K562 (cell line): Measurements from ENCODE around the gene GGA2. TPM values are rescaled to one million over a fixed set of nuclear protein-coding genes. Genes with fewer than 3 reads are reported as not detected.

ENCODE experiments used
- ATAC-seq: fragments of 200-7000 bp; cut with Tn5 transposase; 3 replicates; pipeline ENCODE4 v1.9.1; 2020; ENCODE audit warnings: moderate library complexity
- BruUV-seq: library from RNA; stranded (reverse); fragments of 400-500 nt; replicated peaks from 2 replicates; lab custom pipeline; 2021; lab: Mats Ljungman, UMichigan
- CTCF ChIA-PET: fragments of 300-600 bp; formaldehyde crosslinking; extraction: SDS; loops from one replicate; lab custom pipeline; 2021; ENCODE audit warnings: low intra/inter-chr PET ratio; lab: Yijun Ruan, JAX
- POLR2A ChIA-PET: fragments of 300-600, 350-650 bp; sonication (Branson Sonifier 250); formaldehyde crosslinking; extraction: SDS; loops from one replicate; lab custom pipeline; 2021; ENCODE audit warnings: antibody characterized with exemption, inconsistent platforms; lab: Yijun Ruan, JAX
- DNase-seq, 4 experiments: peaks; one replicate each; pipeline versions ENCODE4 v3.0.0 to v3.0.0-alpha.2; 2011 to 2018; ENCODE audit warnings: low spot score in 3 of 4, mixed read lengths in 3 of 4; ENCODE audit errors: extremely low read depth in 1 of 4
- FAIRE-seq: peaks from 2 replicates; lab custom pipeline; 2011; peaks lifted over from hg19 to GRCh38; lab: Jason Lieb, UNC
- H2AFZ ChIP-seq: 2 replicates; pipeline ENCODE4 v1.6.0; 2011; ENCODE audit warnings: low read depth, low read length, control low read depth, inconsistent platforms
- H3K27ac ChIP-seq: fragments of 200-600 bp; 3 replicates; pipeline ENCODE4 v1.8.0; 2011; ENCODE audit warnings: low read depth, mild to moderate bottlenecking, control low read depth, inconsistent platforms, low read length, moderate library complexity, mixed read lengths; ENCODE audit errors: extremely low read depth
- H3K27me3 ChIP-seq, 2 experiments: fragments of 300-600 bp in 1 of 2; 2 replicates in 1 of 2; 3 replicates in 1 of 2; pipeline versions ENCODE4 v1.6.0 to v1.8.0; 2011; ENCODE audit warnings: inconsistent platforms in 2 of 2, low read length in 2 of 2, mild to moderate bottlenecking in 1 of 2, mixed read lengths in 1 of 2, moderate library complexity in 1 of 2; ENCODE audit not compliant: control insufficient read depth in 2 of 2, insufficient read depth in 2 of 2
- H3K36me3 ChIP-seq: fragments of 300-600 bp; 3 replicates; pipeline ENCODE4 v1.8.0; 2011; ENCODE audit warnings: mild to moderate bottlenecking, low read length, inconsistent platforms; ENCODE audit not compliant: control insufficient read depth, insufficient read depth
- H3K4me1 ChIP-seq, 2 experiments: fragments of 200-600 bp in 1 of 2; replicated peaks in 1 of 2; 2 replicates in 1 of 2; 3 replicates in 1 of 2; pipeline versions ENCODE4 v1.5.1 to v1.8.0; 2011; ENCODE audit warnings: inconsistent platforms in 2 of 2, low read length in 2 of 2, mild to moderate bottlenecking in 1 of 2, mixed read lengths in 1 of 2, moderate library complexity in 1 of 2; ENCODE audit not compliant: control insufficient read depth in 2 of 2, insufficient read depth in 2 of 2
- H3K4me2 ChIP-seq: 2 replicates; pipeline ENCODE4 v1.6.1; 2011; ENCODE audit warnings: low read length, control low read depth, inconsistent platforms, mixed read lengths; ENCODE audit not compliant: insufficient read depth
- H3K4me3 ChIP-seq: fragments of 200-600 bp; sonication (generic), shearing (Covaris generic); 2 replicates; pipeline ENCODE4 v1.5.1; 2016; ENCODE audit warnings: control low read depth, inconsistent platforms
- H3K79me2 ChIP-seq: fragments of 200-600 bp; 3 replicates; pipeline ENCODE4 v1.8.0; 2011; ENCODE audit warnings: low read length, inconsistent platforms; ENCODE audit not compliant: control insufficient read depth, insufficient read depth
- H3K9ac ChIP-seq, 2 experiments: 2 replicates each; pipeline versions ENCODE4 v1.6.0 to v1.6.1; 2011; ENCODE audit warnings: low read depth in 2 of 2, low read length in 2 of 2, control low read depth in 1 of 2, inconsistent platforms in 1 of 2, mild to moderate bottlenecking in 1 of 2, mixed read lengths in 1 of 2; ENCODE audit not compliant: insufficient read depth in 1 of 2
- H3K9me1 ChIP-seq: one replicate; pipeline ENCODE4 v1.6.0; 2011; ENCODE audit warnings: inconsistent platforms, mild to moderate bottlenecking, low read length, moderate library complexity; ENCODE audit not compliant: control insufficient read depth, insufficient read depth
- H3K9me3 ChIP-seq: replicated peaks from 2 replicates; pipeline ENCODE4 v1.5.1; 2011; ENCODE audit warnings: low read depth, low read length, inconsistent platforms; ENCODE audit not compliant: control insufficient read depth, insufficient read depth
- H4K20me1 ChIP-seq: replicated peaks from 2 replicates; pipeline ENCODE4 v1.6.1; 2011; ENCODE audit warnings: low read length, inconsistent platforms, mixed read lengths; ENCODE audit not compliant: control insufficient read depth, insufficient read depth
- CEBPG ChIP-seq, 3 experiments: fragments of 200-800 bp in 1 of 3; sonication (Bioruptor generic) in 1 of 3; sonication (generic) in 1 of 3; formaldehyde crosslinking in 1 of 3; IDR thresholded peaks in 2 of 3; conservative IDR thresholded peaks in 1 of 3; 2 replicates each; pipeline versions ENCODE4 v1.6.1 to v1.8.0; 2016 to 2022; ENCODE audit warnings: missing compliant biosample characterization in 2 of 3, missing genetic modification characterization in 2 of 3, mild to moderate bottlenecking in 1 of 3, missing genetic modification reagents in 1 of 3
- FOXK2 ChIP-seq, 2 experiments: fragments of 450-650 bp; IDR thresholded peaks in 1 of 2; conservative IDR thresholded peaks in 1 of 2; 2 replicates each; pipeline ENCODE4 v1.6.1; 2016; ENCODE audit warnings: low read depth in 2 of 2, mild to moderate bottlenecking in 1 of 2
- ILK ChIP-seq: fragments of 450-650 bp; IDR thresholded peaks from 2 replicates; pipeline ENCODE4 v1.6.1; 2016; ENCODE audit warnings: missing genetic modification characterization, low read depth, mild to moderate bottlenecking, missing compliant biosample characterization, moderate library complexity, borderline replicate concordance
- NONO ChIP-seq, 2 experiments: fragments of 200-400 bp in 1 of 2; fragments of 450-650 bp in 1 of 2; formaldehyde crosslinking in 1 of 2; IDR thresholded peaks; 2 replicates each; pipeline ENCODE4 v1.6.1; 2017; ENCODE audit warnings: low read depth in 2 of 2, mild to moderate bottlenecking in 2 of 2, moderate library complexity in 2 of 2, low read length in 1 of 2
- TCFL5 ChIP-seq: fragments of 250-450 bp; sonication (Bioruptor Pico); conservative IDR thresholded peaks from 2 replicates; pipeline ENCODE4 v1.6.1; 2021; ENCODE audit warnings: mild to moderate bottlenecking, moderate library complexity, matching md5 sums
- ZBTB8A ChIP-seq: fragments of 450-650 bp; IDR thresholded peaks from 2 replicates; pipeline ENCODE4 v1.6.1; 2018; ENCODE audit warnings: mild to moderate bottlenecking, moderate library complexity; ENCODE audit not compliant: partially characterized antibody
- ZFPM2 ChIP-seq: fragments of 250-450 bp; sonication (Bioruptor Pico); IDR thresholded peaks from 2 replicates; pipeline ENCODE4 v1.5.1; 2022; ENCODE audit warnings: mild to moderate bottlenecking
- ZNF175 ChIP-seq: fragments of 200-800 bp; sonication (Bioruptor generic); IDR thresholded peaks from 2 replicates; pipeline ENCODE4 v1.6.1; 2016; ENCODE audit warnings: low read depth, mild to moderate bottlenecking, missing genetic modification characterization, missing compliant biosample characterization
- ZNF347 ChIP-seq: fragments of 450-650 bp; formaldehyde crosslinking; IDR thresholded peaks from 2 replicates; pipeline ENCODE4 v1.4.0; 2020; ENCODE audit warnings: low read depth, mild to moderate bottlenecking, moderate library complexity
- WGBS: fragments of 100-300 bp; shearing (Covaris generic); methylation state at CpG from one replicate; pipeline ENCODE4 v1.1.6; 2016; ENCODE audit warnings: low coverage, mixed read lengths; ENCODE audit not compliant: insufficient coverage; ENCODE audit errors: missing lambda C conversion rate; 5-methylcytosine and 5-hydroxymethylcytosine counted together
- in situ Hi-C: fragments of 300-500 bp; cut with MboI; formaldehyde crosslinking; loops from 4 replicates; pipeline ENCODE4 v1.15.0; 2018; ENCODE audit warnings: inconsistent platforms, mixed read lengths
- intact Hi-C: fragments of 100-400 bp; cut with micrococcal nuclease; formaldehyde crosslinking; loops from 2 replicates; pipeline ENCODE4 v1.14.2; 2022
- polyA plus RNA-seq, 8 experiments: library from polyadenylated mRNA; depleted of rRNA in 4 of 8; stranded (reverse) in 5 of 8; unstranded in 3 of 8; fragments of >200 nt; fragmentation: Nextera tagmentation in 2 of 8; fragmentation: Illumina TruSeq in 1 of 8; extraction: Ambion mirVana in 2 of 8; extraction: Trizol in 1 of 8; gene quantifications; 2 replicates each; pipeline versions ENCODE4 v1.2.1 to v1.2.3, GENCODE V29; 2011 to 2014; ENCODE audit warnings: inconsistent platforms in 1 of 8, missing spikeins in 1 of 8
- total RNA-seq, 7 experiments: library from RNA; depleted of rRNA in 6 of 7; stranded (reverse); fragments of >200 nt in 6 of 7; fragmentation: Illumina TruSeq in 2 of 7; extraction: Trizol in 2 of 7; gene quantifications; 2 replicates each; pipeline versions ENCODE4 v1.2.1 to v1.2.3, GENCODE V29; 2011 to 2021; ENCODE audit warnings: low replicate concordance in 1 of 7
- TF ChIP-seq, protein P1 (sequence below): sonication (generic); formaldehyde crosslinking; IDR thresholded peaks from 2 replicates; pipeline ENCODE4 v1.8.0; 2023; ENCODE audit warnings: missing genetic modification reagents, mild to moderate bottlenecking, borderline replicate concordance
- TF ChIP-seq, protein P2 (sequence below): fragments of 200-400 bp; formaldehyde crosslinking; IDR thresholded peaks from 2 replicates; pipeline ENCODE4 v1.6.1; 2017; ENCODE audit warnings: mild to moderate bottlenecking, low read depth, low read length, moderate library complexity

Gene GGA2
- total and polyA plus RNA-seq, 9 of the 15 experiments (the other 6 are each of a cell fraction or from before 2014, with no cell fraction given): 11.9 to 133 (median 66.3) TPM

DNA sequence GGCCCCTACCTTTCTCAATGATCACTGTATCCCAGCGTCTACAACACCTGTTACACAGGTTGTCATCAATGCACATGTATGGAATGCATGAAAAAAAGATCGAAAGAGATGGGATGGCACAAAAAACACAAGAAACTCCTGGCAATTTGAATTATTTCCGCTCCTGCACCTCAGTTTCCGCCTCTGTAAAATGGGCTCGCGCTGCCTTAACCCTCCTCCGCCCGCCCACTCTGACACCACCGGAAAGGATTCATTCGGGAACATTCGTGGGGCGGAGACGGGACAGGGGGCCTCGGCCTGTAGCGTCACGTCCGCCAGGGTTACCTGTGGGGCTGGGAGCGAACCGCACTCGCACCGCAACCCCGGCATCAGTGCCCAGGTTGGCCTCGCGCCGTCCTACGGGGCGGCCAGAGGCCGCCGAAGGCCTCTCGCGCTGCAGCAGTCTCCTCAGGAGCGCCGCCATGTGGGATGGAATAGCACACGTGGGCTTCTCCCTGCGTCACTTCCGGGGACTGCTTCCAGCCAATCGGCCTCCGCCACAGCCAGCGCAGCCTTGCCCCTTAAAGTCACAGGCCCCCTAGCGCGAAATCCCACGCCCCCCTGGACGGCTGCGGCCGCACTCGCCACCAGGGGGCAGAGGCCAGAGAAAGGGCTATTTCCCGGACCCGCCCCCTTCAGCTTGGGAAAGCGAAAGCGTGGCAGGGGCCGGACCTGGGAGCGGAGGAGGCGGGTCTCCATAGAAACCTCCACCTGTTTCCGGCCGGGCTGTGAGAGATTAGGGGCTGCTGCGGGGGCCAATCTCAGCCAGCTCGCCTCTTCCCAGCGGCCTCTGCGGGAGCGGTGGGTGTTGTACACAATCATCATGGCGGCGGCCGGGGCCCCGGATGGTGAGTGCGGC is 46.8 kb upstream of the GGA2 start, which contains the start of the genes EARS2 and UBFD1:
EARS2 (minus strand) TSS at position 470 of the 898 bp plus-strand sequence; CDS start at position 463, 7 bp downstream.
UBFD1 (plus strand) TSS at position 847 of the 898 bp plus-strand sequence; CDS start at position 863, 16 bp downstream.
- Histone ChIP-seq H3K9me3 (no peaks in the 10 kb centered on the region), H3K4me3 (peak within 1 kb of the TSS; percentile 97), H3K9me1 (no peaks in the 10 kb centered on the region), H3K27me3 (no peaks in the 10 kb centered on the region), H3K9ac (peak within 1 kb of the TSS; percentile 91 to 96), H3K79me2 (peaks cover 64% of the 10 kb centered on the region), H4K20me1 (no peaks in the 10 kb centered on the region), H3K4me2 (peak within 1 kb of the TSS; percentile 99), H3K4me1 (peaks cover 8 to 12% of the 10 kb centered on the region in 2 experiments; a peak in 3 of 5 replicates), H3K27ac (peak within 1 kb of the TSS; percentile 92), H3K36me3 (peaks cover 58% of the 10 kb centered on the region), H2AFZ (peak within 1 kb of the TSS; percentile 91)
- ChIA-PET POLR2A (interaction anchor here (0.5 to 2.2 kb wide), 18 partner anchors 11 to 947 kb away, joined by 3 to 19 read pairs (median 3); partner anchors contain the start of genes COG7 and NDUFAB1), CTCF (interaction anchor here (1.6 to 1.7 kb wide), 2 partner anchors 39 to 375 kb away, joined by 4 read pairs; partner anchors contain the start of genes NDUFAB1 and SCNN1G)
- TSS peak; percentile 69 for BruUV-seq
- DNase-seq: peak; percentile 95 to 99 (median 96)
- peak; percentile 96 for ATAC-seq
- in situ Hi-C loops (no loop called here), intact Hi-C loops (loop anchor here (1.0 to 10.0 kb wide), 4 partner anchors 40 to 168 kb away; no protein-coding TSS in a partner anchor)
- FAIRE-seq: peak; percentile 95
- under 1% methylated on average over 52 of the region's 65 CpGs for WGBS
- no peak for TF ChIP-seq TCFL5 (CRISPR knock-in tag)
- TF ChIP-seq NONO (IDR thresholded peaks at IDR 0.05; ENCODE audit: low read depth in 2 of 2, low read length in 1 of 2): peak; percentile 50; a peak in 2 of 4 replicates
- TF ChIP-seq ZNF347: no peak
- TF ChIP-seq FOXK2 (conservative IDR thresholded peaks at IDR 0.05 in 1 of 2, IDR thresholded peaks at IDR 0.05 in 1 of 2; ENCODE audit: low read depth in 2 of 2): peak; percentile 79 to 87; a peak in 3 of 4 replicates
- TF ChIP-seq, protein P1, sequence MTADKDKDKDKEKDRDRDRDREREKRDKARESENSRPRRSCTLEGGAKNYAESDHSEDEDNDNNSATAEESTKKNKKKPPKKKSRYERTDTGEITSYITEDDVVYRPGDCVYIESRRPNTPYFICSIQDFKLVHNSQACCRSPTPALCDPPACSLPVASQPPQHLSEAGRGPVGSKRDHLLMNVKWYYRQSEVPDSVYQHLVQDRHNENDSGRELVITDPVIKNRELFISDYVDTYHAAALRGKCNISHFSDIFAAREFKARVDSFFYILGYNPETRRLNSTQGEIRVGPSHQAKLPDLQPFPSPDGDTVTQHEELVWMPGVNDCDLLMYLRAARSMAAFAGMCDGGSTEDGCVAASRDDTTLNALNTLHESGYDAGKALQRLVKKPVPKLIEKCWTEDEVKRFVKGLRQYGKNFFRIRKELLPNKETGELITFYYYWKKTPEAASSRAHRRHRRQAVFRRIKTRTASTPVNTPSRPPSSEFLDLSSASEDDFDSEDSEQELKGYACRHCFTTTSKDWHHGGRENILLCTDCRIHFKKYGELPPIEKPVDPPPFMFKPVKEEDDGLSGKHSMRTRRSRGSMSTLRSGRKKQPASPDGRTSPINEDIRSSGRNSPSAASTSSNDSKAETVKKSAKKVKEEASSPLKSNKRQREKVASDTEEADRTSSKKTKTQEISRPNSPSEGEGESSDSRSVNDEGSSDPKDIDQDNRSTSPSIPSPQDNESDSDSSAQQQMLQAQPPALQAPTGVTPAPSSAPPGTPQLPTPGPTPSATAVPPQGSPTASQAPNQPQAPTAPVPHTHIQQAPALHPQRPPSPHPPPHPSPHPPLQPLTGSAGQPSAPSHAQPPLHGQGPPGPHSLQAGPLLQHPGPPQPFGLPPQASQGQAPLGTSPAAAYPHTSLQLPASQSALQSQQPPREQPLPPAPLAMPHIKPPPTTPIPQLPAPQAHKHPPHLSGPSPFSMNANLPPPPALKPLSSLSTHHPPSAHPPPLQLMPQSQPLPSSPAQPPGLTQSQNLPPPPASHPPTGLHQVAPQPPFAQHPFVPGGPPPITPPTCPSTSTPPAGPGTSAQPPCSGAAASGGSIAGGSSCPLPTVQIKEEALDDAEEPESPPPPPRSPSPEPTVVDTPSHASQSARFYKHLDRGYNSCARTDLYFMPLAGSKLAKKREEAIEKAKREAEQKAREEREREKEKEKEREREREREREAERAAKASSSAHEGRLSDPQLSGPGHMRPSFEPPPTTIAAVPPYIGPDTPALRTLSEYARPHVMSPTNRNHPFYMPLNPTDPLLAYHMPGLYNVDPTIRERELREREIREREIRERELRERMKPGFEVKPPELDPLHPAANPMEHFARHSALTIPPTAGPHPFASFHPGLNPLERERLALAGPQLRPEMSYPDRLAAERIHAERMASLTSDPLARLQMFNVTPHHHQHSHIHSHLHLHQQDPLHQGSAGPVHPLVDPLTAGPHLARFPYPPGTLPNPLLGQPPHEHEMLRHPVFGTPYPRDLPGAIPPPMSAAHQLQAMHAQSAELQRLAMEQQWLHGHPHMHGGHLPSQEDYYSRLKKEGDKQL (CRISPR knock-in tag): no peak
- no peak for TF ChIP-seq ZBTB8A
- no peak for TF ChIP-seq ZFPM2 (CRISPR knock-in tag)
- TF ChIP-seq, protein P2, sequence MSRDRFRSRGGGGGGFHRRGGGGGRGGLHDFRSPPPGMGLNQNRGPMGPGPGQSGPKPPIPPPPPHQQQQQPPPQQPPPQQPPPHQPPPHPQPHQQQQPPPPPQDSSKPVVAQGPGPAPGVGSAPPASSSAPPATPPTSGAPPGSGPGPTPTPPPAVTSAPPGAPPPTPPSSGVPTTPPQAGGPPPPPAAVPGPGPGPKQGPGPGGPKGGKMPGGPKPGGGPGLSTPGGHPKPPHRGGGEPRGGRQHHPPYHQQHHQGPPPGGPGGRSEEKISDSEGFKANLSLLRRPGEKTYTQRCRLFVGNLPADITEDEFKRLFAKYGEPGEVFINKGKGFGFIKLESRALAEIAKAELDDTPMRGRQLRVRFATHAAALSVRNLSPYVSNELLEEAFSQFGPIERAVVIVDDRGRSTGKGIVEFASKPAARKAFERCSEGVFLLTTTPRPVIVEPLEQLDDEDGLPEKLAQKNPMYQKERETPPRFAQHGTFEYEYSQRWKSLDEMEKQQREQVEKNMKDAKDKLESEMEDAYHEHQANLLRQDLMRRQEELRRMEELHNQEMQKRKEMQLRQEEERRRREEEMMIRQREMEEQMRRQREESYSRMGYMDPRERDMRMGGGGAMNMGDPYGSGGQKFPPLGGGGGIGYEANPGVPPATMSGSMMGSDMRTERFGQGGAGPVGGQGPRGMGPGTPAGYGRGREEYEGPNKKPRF: no peak
- no peak for TF ChIP-seq CEBPG (CRISPR knock-in tag; IDR thresholded peaks at IDR 0.05)
- TF ChIP-seq CEBPG (tag; conservative IDR thresholded peaks at IDR 0.05 in 1 of 2, IDR thresholded peaks at IDR 0.05 in 1 of 2): no peak
- TF ChIP-seq ILK (tag): no peak
- no peak for TF ChIP-seq ZNF175 (CRISPR knock-in tag)
